H9 (cell line): ENCODE data around the gene BCAS4. TPM values are rescaled to one million over a fixed set of nuclear protein-coding genes. Genes with fewer than 3 reads are reported as not detected.

Experiments
- DNase-seq: peaks from one replicate; pipeline ENCODE4 v3.0.0-alpha.2; 2017
- H2AFZ ChIP-seq: one replicate; pipeline ENCODE4 v1.6.1; 2013; ENCODE audit warnings: mild to moderate bottlenecking, low read length, control low read depth, moderate library complexity
- H2AK5ac ChIP-seq: 2 replicates; pipeline ENCODE4 v1.6.1; 2013; ENCODE audit warnings: low read length, control low read depth, mixed read lengths; ENCODE audit not compliant: insufficient read length
- H2BK120ac ChIP-seq: one replicate; pipeline ENCODE4 v1.6.1; 2013; ENCODE audit warnings: low read depth, mild to moderate bottlenecking, low read length, control low read depth, inconsistent platforms; ENCODE audit not compliant: poor library complexity, severe bottlenecking
- H2BK12ac ChIP-seq: 2 replicates; pipeline ENCODE4 v1.6.1; 2013; ENCODE audit warnings: low read length, control low read depth, mixed read lengths, low read depth; ENCODE audit not compliant: insufficient read length
- H2BK15ac ChIP-seq: 2 replicates; pipeline ENCODE4 v1.6.1; 2013; ENCODE audit warnings: low read depth, low read length, control low read depth
- H2BK20ac ChIP-seq: one replicate; pipeline ENCODE4 v1.6.1; 2013; ENCODE audit warnings: low read depth, mild to moderate bottlenecking, low read length, control low read depth, inconsistent platforms; ENCODE audit not compliant: poor library complexity, severe bottlenecking
- H2BK5ac ChIP-seq: 2 replicates; pipeline ENCODE4 v1.6.1; 2013; ENCODE audit warnings: low read length, control low read depth, mixed read lengths; ENCODE audit not compliant: insufficient read length
- H3K14ac ChIP-seq: 2 replicates; pipeline ENCODE4 v1.6.1; 2013; ENCODE audit warnings: low read length, control low read depth; ENCODE audit not compliant: insufficient read depth
- H3K18ac ChIP-seq: 2 replicates; pipeline ENCODE4 v1.6.1; 2013; ENCODE audit warnings: low read depth, mild to moderate bottlenecking, mixed read lengths, low read length, control low read depth; ENCODE audit not compliant: insufficient read length
- H3K23ac ChIP-seq: 2 replicates; pipeline ENCODE4 v1.6.1; 2013; ENCODE audit warnings: low read length, control low read depth, mixed read lengths, low read depth; ENCODE audit not compliant: insufficient read length
- H3K23me2 ChIP-seq: 2 replicates; pipeline ENCODE4 v1.6.1; 2013; ENCODE audit warnings: low read depth, mild to moderate bottlenecking, mixed read lengths, low read length, control low read depth; ENCODE audit not compliant: insufficient read length, poor library complexity, severe bottlenecking
- H3K27ac ChIP-seq: 2 replicates; pipeline ENCODE4 v1.5.1; 2013; ENCODE audit warnings: low read length, control low read depth, mixed read lengths, low read depth; ENCODE audit not compliant: insufficient read length
- H3K27me3 ChIP-seq: 2 replicates; pipeline ENCODE4 v1.6.1; 2013; ENCODE audit warnings: low read length, control low read depth, inconsistent platforms; ENCODE audit not compliant: insufficient read depth
- H3K4ac ChIP-seq: 2 replicates; pipeline ENCODE4 v1.6.1; 2013; ENCODE audit warnings: low read depth, mild to moderate bottlenecking, control low read depth, inconsistent platforms, low read length, moderate library complexity
- H3K4me1 ChIP-seq: 2 replicates; pipeline ENCODE4 v1.6.1; 2013; ENCODE audit warnings: low read length, control low read depth, inconsistent platforms; ENCODE audit not compliant: insufficient read depth
- H3K4me2 ChIP-seq: 2 replicates; pipeline ENCODE4 v1.6.1; 2013; ENCODE audit warnings: low read length, control low read depth, mixed read lengths; ENCODE audit not compliant: insufficient read length, insufficient read depth
- H3K56ac ChIP-seq: 2 replicates; pipeline ENCODE4 v1.6.1; 2013; ENCODE audit warnings: low read depth, mild to moderate bottlenecking, mixed read lengths, low read length, control low read depth; ENCODE audit not compliant: insufficient read length
- H3K79me1 ChIP-seq: 2 replicates; pipeline ENCODE4 v1.6.1; 2013; ENCODE audit warnings: low read depth, mild to moderate bottlenecking, moderate library complexity, low read length, control low read depth, inconsistent platforms; ENCODE audit not compliant: insufficient read depth, poor library complexity, severe bottlenecking
- H3K79me2 ChIP-seq: 2 replicates; pipeline ENCODE4 v1.6.1; 2013; ENCODE audit warnings: low read length, control low read depth, inconsistent platforms; ENCODE audit not compliant: insufficient read depth
- H3K9ac ChIP-seq: 2 replicates; pipeline ENCODE4 v1.6.1; 2013; ENCODE audit warnings: low read length, control low read depth, mixed read lengths; ENCODE audit not compliant: insufficient read length; ENCODE audit errors: extremely low read depth
- H3K9me3 ChIP-seq: one replicate; pipeline ENCODE4 v1.6.1; 2013; ENCODE audit warnings: low read depth, low read length, inconsistent platforms; ENCODE audit not compliant: control insufficient read depth
- H3T11ph ChIP-seq: one replicate; pipeline ENCODE4 v1.6.1; 2013; ENCODE audit warnings: mild to moderate bottlenecking, low read length, control low read depth, inconsistent platforms
- H4K20me1 ChIP-seq: one replicate; pipeline ENCODE4 v1.6.1; 2013; ENCODE audit not compliant: control insufficient read depth, insufficient read length, insufficient read depth
- H4K5ac ChIP-seq: 2 replicates; pipeline ENCODE4 v1.6.1; 2013; ENCODE audit warnings: low read depth, mild to moderate bottlenecking, mixed read lengths, low read length, control low read depth; ENCODE audit not compliant: insufficient read length
- H4K8ac ChIP-seq: replicated peaks from 2 replicates; pipeline ENCODE4 v1.6.1; 2013; ENCODE audit warnings: low read length, control low read depth, mixed read lengths, low read depth; ENCODE audit not compliant: insufficient read length
- H4K91ac ChIP-seq: 2 replicates; pipeline ENCODE4 v1.6.1; 2013; ENCODE audit warnings: low read depth, mild to moderate bottlenecking, moderate library complexity, mixed read lengths, low read length, control low read depth; ENCODE audit not compliant: insufficient read length
- H3K27ac Mint-ChIP-seq, 3 experiments: 2 replicates in 2 of 3; 3 replicates in 1 of 3; pipeline ENCODE4 v1.8.0; 2020 to 2021; ENCODE audit warnings: mixed read lengths in 3 of 3, mild to moderate bottlenecking in 1 of 3, moderate library complexity in 1 of 3
- H3K27me3 Mint-ChIP-seq: 2 replicates; pipeline ENCODE4 v1.8.0; 2021; ENCODE audit warnings: low read depth, mild to moderate bottlenecking, moderate library complexity, mixed read lengths
- H3K36me3 Mint-ChIP-seq, 3 experiments: 2 replicates in 2 of 3; 3 replicates in 1 of 3; pipeline ENCODE4 v1.8.0; 2020 to 2021; ENCODE audit warnings: low read depth in 3 of 3, mixed read lengths in 3 of 3; ENCODE audit not compliant: insufficient read depth in 1 of 3
- H3K4me1 Mint-ChIP-seq, 2 experiments: 2 replicates each; pipeline ENCODE4 v1.8.0; 2020; ENCODE audit warnings: mixed read lengths in 2 of 2
- H3K4me3 Mint-ChIP-seq, 2 experiments: 2 replicates in 1 of 2; 3 replicates in 1 of 2; pipeline ENCODE4 v1.8.0; 2020 to 2021; ENCODE audit warnings: mild to moderate bottlenecking in 2 of 2, mixed read lengths in 2 of 2, moderate library complexity in 1 of 2
- H3K9me3 Mint-ChIP-seq, 2 experiments: 2 replicates in 1 of 2; 3 replicates in 1 of 2; pipeline ENCODE4 v1.8.0; 2020; ENCODE audit warnings: mild to moderate bottlenecking in 2 of 2, mixed read lengths in 2 of 2, moderate library complexity in 1 of 2
- CTCF ChIP-seq: fragments of 200-600 bp; sonication (generic); conservative IDR thresholded peaks from 3 replicates; pipeline ENCODE4 v1.8.0; 2021; ENCODE audit warnings: antibody characterized with exemption, mild to moderate bottlenecking
- WGBS: extraction: QIAGEN DNeasy Blood & Tissue Kit; methylation state at CpG from one replicate; pipeline ENCODE4 v1.1.7; 2013; ENCODE audit warnings: missing lambda C conversion rate, low lambda C conversion rate, mixed read lengths; ENCODE audit not compliant: insufficient read length; ENCODE audit errors: extremely low coverage; 5-methylcytosine and 5-hydroxymethylcytosine counted together
- total RNA-seq: library from RNA; stranded (reverse); gene quantifications from 2 replicates; pipeline ENCODE4 v1.2.1, GENCODE V29; 2021

The BCAS4 gene
- total RNA-seq, 1 experiment from 2014 or later, result 16.9 TPM

GRCh38 chr20:50865114-50865513 is 70.3 kb downstream of the BCAS4 start:
- H3K18ac ChIP-seq, result no peak overlapping the region
- Mint-ChIP-seq H3K27ac (peak overlapping the region in 2 of 3 experiments; percentile 47 to 92; a peak in 2 of 7 replicates), H3K27me3 (no peaks in the 10 kb centered on the region), H3K4me3 (no peak overlapping the region), H3K9me3 (no peaks in the 10 kb centered on the region), H3K4me1 (peaks cover 35 to 51% of the 10 kb centered on the region in 2 experiments), H3K36me3 (no peaks in the 10 kb centered on the region)
- H2BK12ac ChIP-seq, result no peak overlapping the region
- DNase-seq, result no peak
- no peaks in the 10 kb centered on the region for H4K20me1 ChIP-seq
- no peak overlapping the region for H3K27ac ChIP-seq
- no peak overlapping the region for H3K4me2 ChIP-seq
- no peaks in the 10 kb centered on the region for H3K23me2 ChIP-seq
- H2BK15ac ChIP-seq, result no peak overlapping the region
- WGBS, result no CpG with 5 or more reads among the region's 6 CpGs
- no peak overlapping the region for H2BK120ac ChIP-seq
- no peak overlapping the region for H3T11ph ChIP-seq
- no peak overlapping the region for H2AK5ac ChIP-seq
- TF ChIP-seq CTCF, result no peak
- H3K14ac ChIP-seq, result no peak overlapping the region
- no peaks in the 10 kb centered on the region for H3K79me2 ChIP-seq
- H2BK20ac ChIP-seq, result no peak overlapping the region
- H3K79me1 ChIP-seq, result no peaks in the 10 kb centered on the region
- H3K23ac ChIP-seq, result no peak overlapping the region
- no peaks in the 10 kb centered on the region for H3K4me1 ChIP-seq
- no peak overlapping the region for H3K9ac ChIP-seq
- no peak overlapping the region for H4K8ac ChIP-seq
- no peak overlapping the region for H3K4ac ChIP-seq
- no peak overlapping the region for H4K91ac ChIP-seq
- H3K9me3 ChIP-seq, result no peaks in the 10 kb centered on the region
- H4K5ac ChIP-seq, result no peak overlapping the region
- H3K56ac ChIP-seq, result no peak overlapping the region
- no peak overlapping the region for H2AFZ ChIP-seq
- H3K27me3 ChIP-seq, result no peaks in the 10 kb centered on the region
- H2BK5ac ChIP-seq, result no peak overlapping the region
